HS-27A (cell line): ENCODE results near the gene TIMM13.

Experiments used
- DNase-seq: peaks from one replicate; pipeline ENCODE4 v3.0.0-alpha.2; 2012; ENCODE audit warnings: low read depth, missing footprints

Gene TIMM13

GRCh38 chr19:2454962-2455850 is 27.8 kb upstream of the TIMM13 start:
- DNase-seq: no peak

GRCh38 chr19:2454199-2454961 is 27.0 kb upstream of the TIMM13 start:
- DNase-seq: no peak

GRCh38 chr19:2453431-2454025 is 26.1 kb upstream of the TIMM13 start:
- DNase-seq: no peak

GRCh38 chr19:2451741-2452140 is 24.4 kb upstream of the TIMM13 start:
- DNase-seq: no peak

- no peak for DNase-seq
Observed at GRCh38 chr19:2451138-2451537, 23.8 kb upstream of the TIMM13 start.

GRCh38 chr19:2449019-2449418 is 21.6 kb upstream of the TIMM13 start:
- no peak for DNase-seq

- no peak for DNase-seq
Observed at GRCh38 chr19:2446381-2446780, 19.0 kb upstream of the TIMM13 start.

- DNase-seq: no peak
Observed at GRCh38 chr19:2444251-2445002, 17.0 kb upstream of the TIMM13 start.

GRCh38 chr19:2443785-2444182 is 16.4 kb upstream of the TIMM13 start:
- DNase-seq: no peak

GRCh38 chr19:2443116-2443784 is 15.9 kb upstream of the TIMM13 start:
- no peak for DNase-seq

- no peak for DNase-seq
Observed at GRCh38 chr19:2441096-2441752, 13.8 kb upstream of the TIMM13 start.

- no peak for DNase-seq
Observed at GRCh38 chr19:2440515-2440914, 13.1 kb upstream of the TIMM13 start.

GRCh38 chr19:2438178-2438577 is 10.8 kb upstream of the TIMM13 start:
- DNase-seq: no peak

GRCh38 chr19:2436926-2437325 is 9.5 kb upstream of the TIMM13 start:
- DNase-seq: no peak

GRCh38 chr19:2436384-2436783 is 9.0 kb upstream of the TIMM13 start:
- DNase-seq: no peak

- no peak for DNase-seq
Observed at GRCh38 chr19:2434721-2435265, 7.4 kb upstream of the TIMM13 start.

GRCh38 chr19:2434267-2434666 is 6.9 kb upstream of the TIMM13 start:
- DNase-seq: no peak

GRCh38 chr19:2433854-2434253 is 6.5 kb upstream of the TIMM13 start:
- no peak for DNase-seq

GRCh38 chr19:2432131-2432848 is 4.9 kb upstream of the TIMM13 start:
- no peak for DNase-seq
